ENCODE results near the gene IVL. TPM values are rescaled to one million over a fixed set of nuclear protein-coding genes. Genes with fewer than 3 reads are reported as not detected.

IVL gene
- total and polyA plus RNA-seq, 2 donors (not counting 3 experiments of a cell fraction or from before 2014, with no cell fraction given): not detected

DNA sequence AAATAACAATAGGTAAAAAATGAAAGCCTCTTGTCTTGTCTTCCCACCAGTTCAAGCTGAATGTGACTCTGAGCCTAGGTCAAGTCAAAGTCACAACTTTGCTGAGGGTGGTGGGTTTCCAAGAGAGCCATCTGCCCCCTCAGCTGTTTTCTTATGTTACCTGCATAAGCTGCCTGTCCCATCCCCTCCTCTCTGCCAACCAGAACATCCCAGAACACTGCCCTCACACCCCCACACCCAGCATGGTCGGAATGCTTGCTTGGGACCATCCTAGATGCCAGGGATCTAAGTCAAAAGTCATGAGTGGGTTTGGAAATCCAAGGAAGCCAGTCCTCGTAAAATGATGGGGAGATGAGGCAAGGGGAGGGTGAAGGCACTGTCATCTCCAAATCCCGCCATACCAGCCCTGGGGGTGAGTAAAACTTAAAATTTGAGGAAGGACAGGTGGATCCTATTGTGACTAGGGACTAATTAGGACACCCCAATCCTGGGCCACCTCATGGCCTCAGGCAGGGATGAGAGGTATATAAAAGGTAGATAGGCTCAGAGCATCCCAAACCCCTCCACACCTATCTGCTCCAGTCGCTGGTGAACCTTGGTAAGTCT lies 38.4 kb downstream of the IVL start, which contains the start of gene SPRR5:
SPRR5 (plus strand) TSS at position 556 of the 606 bp plus-strand sequence. CDS start 1,349 bp downstream, outside the sequence.
- dilution Hi-C loops (cut with MboI; ENCODE audit: extremely low pct_ligation_motif_present, low sequenced_read_pairs): no loop called here

More for the DNA sequence above, 38.4 kb downstream of the IVL start, which contains the start of gene SPRR5:
- Histone ChIP-seq H3K9ac (replicated peaks; ENCODE audit: extremely low read depth, insufficient read depth, low read length) (no peak within 1 kb of the TSS), H3K4me3 (replicated peaks in 1 of 3; ENCODE audit: insufficient read depth in 1 of 3, low read depth in 1 of 3, low read length in 3 of 3) (no peak within 1 kb of the TSS), H3K9me3 (replicated peaks; ENCODE audit: control insufficient read depth, insufficient read depth, low read length) (no peaks in the 10 kb centered on the region), H3K79me2 (ENCODE audit: control insufficient read depth, insufficient read depth, low read length) (no peaks in the 10 kb centered on the region), H3K9me1 (replicated peaks; ENCODE audit: control insufficient read depth, extremely low read depth, insufficient read depth, low read length) (no peaks in the 10 kb centered on the region), H3K27ac (ENCODE audit: insufficient read depth, low read depth, low read length) (no peak within 1 kb of the TSS), H3K27me3 (ENCODE audit: control insufficient read depth in 2 of 2, insufficient read depth in 2 of 2, low read length in 2 of 2) (no peaks in the 10 kb centered on the region), H3K4me1 (ENCODE audit: control insufficient read depth, extremely low read depth, insufficient read depth, low read length) (no peaks in the 10 kb centered on the region), H3K36me3 (ENCODE audit: control insufficient read depth in 2 of 2, extremely low read depth in 1 of 2, insufficient read depth in 2 of 2, low read length in 2 of 2) (no peaks in the 10 kb centered on the region), H2AFZ (ENCODE audit: low read depth, low read length) (no peak within 1 kb of the TSS), H3K4me2 (ENCODE audit: insufficient read depth, low read length) (no peak within 1 kb of the TSS), H4K20me1 (replicated peaks; ENCODE audit: control insufficient read depth, extremely low read depth, insufficient read depth, low read length) (no peaks in the 10 kb centered on the region)
- FAIRE-seq (no peak), DNase-seq (ENCODE audit: low read depth, low spot score) (no peak)
- CTCF ChIA-PET: no interaction called here
- TF ChIP-seq, protein P1, sequence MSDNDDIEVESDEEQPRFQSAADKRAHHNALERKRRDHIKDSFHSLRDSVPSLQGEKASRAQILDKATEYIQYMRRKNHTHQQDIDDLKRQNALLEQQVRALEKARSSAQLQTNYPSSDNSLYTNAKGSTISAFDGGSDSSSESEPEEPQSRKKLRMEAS (IDR thresholded peaks at IDR 0.05; ENCODE audit: insufficient read depth, insufficient read length): no peak
- TF ChIP-seq MYC (IDR thresholded peaks at IDR 0.05; ENCODE audit: low read depth, low read length) (no peak), GATA2 (IDR thresholded peaks at IDR 0.05; ENCODE audit: insufficient read depth, insufficient read length, low read depth, low read length) (no peak), JUN (IDR thresholded peaks at IDR 0.05; ENCODE audit: borderline replicate concordance, insufficient read depth, insufficient read length, low read depth) (no peak), FOS (IDR thresholded peaks at IDR 0.05; ENCODE audit: borderline replicate concordance, insufficient read depth, low read length) (no peak), EZH2 (IDR thresholded peaks at IDR 0.05; ENCODE audit: borderline replicate concordance, low read depth, low read length, severe bottlenecking) (no peak), POLR2AphosphoS5 (IDR thresholded peaks at IDR 0.05; ENCODE audit: insufficient read depth, low read depth, low read length) (no peak), POLR2A (IDR thresholded peaks at IDR 0.05; ENCODE audit: low read depth, low read length) (no peak)
- TF ChIP-seq, protein P2, sequence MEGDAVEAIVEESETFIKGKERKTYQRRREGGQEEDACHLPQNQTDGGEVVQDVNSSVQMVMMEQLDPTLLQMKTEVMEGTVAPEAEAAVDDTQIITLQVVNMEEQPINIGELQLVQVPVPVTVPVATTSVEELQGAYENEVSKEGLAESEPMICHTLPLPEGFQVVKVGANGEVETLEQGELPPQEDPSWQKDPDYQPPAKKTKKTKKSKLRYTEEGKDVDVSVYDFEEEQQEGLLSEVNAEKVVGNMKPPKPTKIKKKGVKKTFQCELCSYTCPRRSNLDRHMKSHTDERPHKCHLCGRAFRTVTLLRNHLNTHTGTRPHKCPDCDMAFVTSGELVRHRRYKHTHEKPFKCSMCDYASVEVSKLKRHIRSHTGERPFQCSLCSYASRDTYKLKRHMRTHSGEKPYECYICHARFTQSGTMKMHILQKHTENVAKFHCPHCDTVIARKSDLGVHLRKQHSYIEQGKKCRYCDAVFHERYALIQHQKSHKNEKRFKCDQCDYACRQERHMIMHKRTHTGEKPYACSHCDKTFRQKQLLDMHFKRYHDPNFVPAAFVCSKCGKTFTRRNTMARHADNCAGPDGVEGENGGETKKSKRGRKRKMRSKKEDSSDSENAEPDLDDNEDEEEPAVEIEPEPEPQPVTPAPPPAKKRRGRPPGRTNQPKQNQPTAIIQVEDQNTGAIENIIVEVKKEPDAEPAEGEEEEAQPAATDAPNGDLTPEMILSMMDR (IDR thresholded peaks at IDR 0.05; ENCODE audit: extremely low read depth in 1 of 2, insufficient read depth in 1 of 2, low read depth in 1 of 2, low read length in 2 of 2): no peak
- POLR2A ChIA-PET: no interaction called here
- intact Hi-C loops (cut with micrococcal nuclease): no loop called here
- BruUV-seq (replicated peaks): no TSS peak

Data from endothelial cell of umbilical vein (primary cell).